Measurements from ENCODE around the gene C16orf86.

DNA sequence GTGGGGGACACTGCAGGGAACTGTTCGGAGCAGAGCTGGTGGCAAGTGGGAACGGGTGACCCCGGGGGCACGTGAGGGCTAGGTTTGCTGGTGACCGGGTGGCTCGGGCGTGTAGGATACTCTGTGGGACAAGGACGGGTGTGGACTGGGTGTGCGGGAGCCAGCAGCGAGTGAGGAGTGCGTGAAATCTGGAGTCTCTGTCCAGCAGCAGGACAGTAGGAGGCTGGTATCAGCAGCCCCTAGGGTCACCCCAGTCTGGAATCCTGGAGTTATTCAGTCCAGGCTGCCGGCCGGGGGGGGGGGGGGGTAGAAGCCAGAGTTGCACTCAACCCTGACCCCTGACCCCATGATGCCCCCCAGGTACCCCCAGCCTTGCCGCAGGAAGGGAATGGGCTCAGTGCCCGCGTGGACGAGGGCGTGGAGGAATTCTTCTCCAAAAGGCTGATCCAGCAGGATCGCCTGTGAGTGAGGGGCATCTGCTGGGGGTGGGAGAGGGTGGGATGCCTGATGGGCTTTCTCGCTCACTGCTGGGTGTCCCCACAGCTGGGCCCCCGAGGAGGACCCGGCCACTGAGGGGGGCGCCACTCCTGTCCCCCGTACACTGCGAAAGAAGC is 12.7 kb upstream of the C16orf86 start:
- TF ChIP-seq GATA2 (IDR thresholded peaks at IDR 0.05; ENCODE audit: low read depth, low read length) (no peak), GATA3 (IDR thresholded peaks at IDR 0.05; ENCODE audit: low read depth, low read length) (no peak)

Data from SH-SY5Y (cell line).